GM13977 (cell line): ENCODE measurements around the gene SEC24A.

Experiments used
- DNase-seq: peaks from one replicate; pipeline ENCODE4 v3.0.0; 2012; ENCODE audit warnings: low spot score
- in situ Hi-C: fragments of 300-500 bp; cut with MboI; formaldehyde crosslinking; loops from one replicate; pipeline ENCODE4 v1.12.0; 2022; ENCODE audit warnings: low sequenced_read_pairs, low pct_unique_long_range_greater_than_20kb, mixed read lengths, inconsistent platforms; ENCODE audit not compliant: unreplicated experiment
- TF ChIP-seq, protein P1 (sequence below): IDR thresholded peaks from 2 replicates; pipeline ENCODE4 v1.5.1; 2012; ENCODE audit warnings: mild to moderate bottlenecking, control low read depth; ENCODE audit not compliant: insufficient read depth; ENCODE audit errors: extremely low read depth, missing control alignments

Gene SEC24A

DNA sequence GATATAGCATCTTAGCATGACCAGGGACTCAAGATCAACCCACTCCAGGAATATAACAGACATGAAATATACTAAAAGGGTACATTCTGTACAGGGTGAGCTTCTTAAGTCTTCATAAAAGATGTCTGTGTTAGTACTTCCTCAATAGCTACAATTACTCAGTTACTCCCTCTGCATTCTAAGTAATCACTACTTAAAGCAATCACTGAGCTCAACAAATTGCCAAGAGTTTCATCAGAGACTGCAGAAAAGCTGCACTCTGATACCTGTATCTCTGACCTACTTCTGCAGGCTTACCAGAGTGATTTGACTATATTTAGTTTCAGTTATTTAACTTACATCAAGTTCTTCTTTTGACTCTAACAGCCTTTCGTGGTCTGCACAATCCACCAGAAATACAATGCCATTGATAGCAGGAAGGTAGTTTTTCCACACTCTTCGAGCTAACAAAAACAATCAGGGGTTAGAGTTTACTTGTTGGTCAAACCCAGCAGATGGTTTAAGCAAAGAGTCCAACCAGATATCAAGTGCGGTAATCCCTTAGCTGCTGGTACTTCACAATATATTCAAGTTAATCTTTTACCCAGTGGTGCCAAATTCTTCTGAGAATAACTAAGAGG is 39.2 kb upstream of the SEC24A start:
- in situ Hi-C loops, result no loop called here
- TF ChIP-seq, protein P1, sequence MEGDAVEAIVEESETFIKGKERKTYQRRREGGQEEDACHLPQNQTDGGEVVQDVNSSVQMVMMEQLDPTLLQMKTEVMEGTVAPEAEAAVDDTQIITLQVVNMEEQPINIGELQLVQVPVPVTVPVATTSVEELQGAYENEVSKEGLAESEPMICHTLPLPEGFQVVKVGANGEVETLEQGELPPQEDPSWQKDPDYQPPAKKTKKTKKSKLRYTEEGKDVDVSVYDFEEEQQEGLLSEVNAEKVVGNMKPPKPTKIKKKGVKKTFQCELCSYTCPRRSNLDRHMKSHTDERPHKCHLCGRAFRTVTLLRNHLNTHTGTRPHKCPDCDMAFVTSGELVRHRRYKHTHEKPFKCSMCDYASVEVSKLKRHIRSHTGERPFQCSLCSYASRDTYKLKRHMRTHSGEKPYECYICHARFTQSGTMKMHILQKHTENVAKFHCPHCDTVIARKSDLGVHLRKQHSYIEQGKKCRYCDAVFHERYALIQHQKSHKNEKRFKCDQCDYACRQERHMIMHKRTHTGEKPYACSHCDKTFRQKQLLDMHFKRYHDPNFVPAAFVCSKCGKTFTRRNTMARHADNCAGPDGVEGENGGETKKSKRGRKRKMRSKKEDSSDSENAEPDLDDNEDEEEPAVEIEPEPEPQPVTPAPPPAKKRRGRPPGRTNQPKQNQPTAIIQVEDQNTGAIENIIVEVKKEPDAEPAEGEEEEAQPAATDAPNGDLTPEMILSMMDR, result no peak
- peak; percentile 46 for DNase-seq

GRCh38 chr5:134610725-134611124 is 37.9 kb upstream of the SEC24A start:
- no peak for DNase-seq
- in situ Hi-C loops, result no loop called here
- TF ChIP-seq, protein P1, result no peak

DNA sequence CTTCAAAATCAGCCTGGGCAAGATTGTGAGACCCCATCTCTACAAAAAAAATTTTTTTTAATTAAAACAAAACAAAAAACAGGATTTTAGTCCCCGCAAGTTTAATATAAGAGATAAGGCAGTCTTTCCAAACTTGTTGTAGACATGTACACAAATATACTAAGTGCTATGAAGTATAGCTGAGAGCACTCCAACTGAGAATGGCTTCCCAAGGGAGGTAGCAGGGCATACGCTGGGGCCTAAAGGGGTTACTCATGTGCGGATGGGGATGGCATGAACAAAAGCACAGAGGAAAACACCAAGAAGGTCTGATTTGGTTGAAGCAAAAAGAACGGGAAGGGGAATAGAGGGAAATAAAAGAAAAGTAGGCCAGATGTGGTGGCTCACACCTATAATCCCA is 37.1 kb upstream of the SEC24A start:
- TF ChIP-seq, protein P1, result no peak
- in situ Hi-C loops, result no loop called here
- no peak for DNase-seq

GRCh38 chr5:134614450-134615085 is 34.0 kb upstream of the SEC24A start:
- DNase-seq, result no peak
- TF ChIP-seq, protein P1, result no peak
- in situ Hi-C loops, result no loop called here

DNA sequence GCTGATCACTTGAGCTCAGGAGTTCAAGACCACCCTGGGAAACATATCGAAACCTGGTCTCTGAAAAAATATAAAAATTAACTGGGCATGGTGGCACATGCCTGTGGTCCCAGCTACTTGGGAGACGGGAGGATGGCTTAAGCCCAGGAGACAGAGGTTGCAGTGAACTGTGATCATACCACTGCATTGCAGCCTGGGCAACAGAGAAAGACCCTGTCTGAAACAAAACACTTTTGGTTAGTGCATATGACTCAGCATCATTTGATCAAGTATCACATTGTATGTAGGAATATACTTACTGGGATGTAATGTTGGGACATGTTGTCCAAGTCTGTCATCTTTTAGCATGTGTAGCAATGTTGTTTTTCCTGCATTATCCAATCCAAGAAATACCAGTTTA is 28.0 kb upstream of the SEC24A start:
- in situ Hi-C loops, result no loop called here
- TF ChIP-seq, protein P1, result no peak
- no peak for DNase-seq

GRCh38 chr5:134625559-134625958 is 23.0 kb upstream of the SEC24A start:
- TF ChIP-seq, protein P1, result no peak
- DNase-seq, result no peak
- in situ Hi-C loops, result no loop called here
